ENCODE measurements around the gene AGT. TPM values are rescaled to one million over a fixed set of nuclear protein-coding genes. Genes with fewer than 3 reads are reported as not detected.

The AGT gene
- polyA plus RNA-seq, 2 of the 4 experiments (the other 2 are of a cell fraction) = 0.06 to 0.18 TPM

- ATAC-seq (no peak), FAIRE-seq (no peak), DNase-seq (ENCODE audit: low read depth in 1 of 2, low spot score in 1 of 2) (no peak)
- POLR2A ChIA-PET = no interaction called here
- TF ChIP-seq, protein P1, sequence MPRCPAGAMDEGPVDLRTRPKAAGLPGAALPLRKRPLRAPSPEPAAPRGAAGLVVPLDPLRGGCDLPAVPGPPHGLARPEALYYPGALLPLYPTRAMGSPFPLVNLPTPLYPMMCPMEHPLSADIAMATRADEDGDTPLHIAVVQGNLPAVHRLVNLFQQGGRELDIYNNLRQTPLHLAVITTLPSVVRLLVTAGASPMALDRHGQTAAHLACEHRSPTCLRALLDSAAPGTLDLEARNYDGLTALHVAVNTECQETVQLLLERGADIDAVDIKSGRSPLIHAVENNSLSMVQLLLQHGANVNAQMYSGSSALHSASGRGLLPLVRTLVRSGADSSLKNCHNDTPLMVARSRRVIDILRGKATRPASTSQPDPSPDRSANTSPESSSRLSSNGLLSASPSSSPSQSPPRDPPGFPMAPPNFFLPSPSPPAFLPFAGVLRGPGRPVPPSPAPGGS (IDR thresholded peaks at IDR 0.05) = no peak
- TF ChIP-seq ZC3H11A (IDR thresholded peaks at IDR 0.05) (no peak), ZNF302 (CRISPR knock-in tag; IDR thresholded peaks at IDR 0.05) (no peak), FOSL2 (IDR thresholded peaks at IDR 0.05) (no peak), FOSL2 (CRISPR knock-in tag; IDR thresholded peaks at IDR 0.05) (no peak), ESRRA (IDR thresholded peaks at IDR 0.05; ENCODE audit: borderline replicate concordance, low read length) (no peak), CEBPB (IDR thresholded peaks at IDR 0.05) (no peak), ELK1 (IDR thresholded peaks at IDR 0.05; ENCODE audit: low read depth, low read length) (no peak), NR3C1 (IDR thresholded peaks at IDR 0.05) (no peak), HOXB5 (CRISPR knock-in tag; IDR thresholded peaks at IDR 0.05) (no peak), RAD21 (conservative IDR thresholded peaks at IDR 0.05 in 1 of 2, IDR thresholded peaks at IDR 0.05 in 1 of 2) (no peak), KDM1A (IDR thresholded peaks at IDR 0.05; ENCODE audit: low read depth) (no peak), MAZ (IDR thresholded peaks at IDR 0.05; ENCODE audit: borderline replicate concordance, low read depth, low read length) (no peak)
- TF ChIP-seq, protein P2, sequence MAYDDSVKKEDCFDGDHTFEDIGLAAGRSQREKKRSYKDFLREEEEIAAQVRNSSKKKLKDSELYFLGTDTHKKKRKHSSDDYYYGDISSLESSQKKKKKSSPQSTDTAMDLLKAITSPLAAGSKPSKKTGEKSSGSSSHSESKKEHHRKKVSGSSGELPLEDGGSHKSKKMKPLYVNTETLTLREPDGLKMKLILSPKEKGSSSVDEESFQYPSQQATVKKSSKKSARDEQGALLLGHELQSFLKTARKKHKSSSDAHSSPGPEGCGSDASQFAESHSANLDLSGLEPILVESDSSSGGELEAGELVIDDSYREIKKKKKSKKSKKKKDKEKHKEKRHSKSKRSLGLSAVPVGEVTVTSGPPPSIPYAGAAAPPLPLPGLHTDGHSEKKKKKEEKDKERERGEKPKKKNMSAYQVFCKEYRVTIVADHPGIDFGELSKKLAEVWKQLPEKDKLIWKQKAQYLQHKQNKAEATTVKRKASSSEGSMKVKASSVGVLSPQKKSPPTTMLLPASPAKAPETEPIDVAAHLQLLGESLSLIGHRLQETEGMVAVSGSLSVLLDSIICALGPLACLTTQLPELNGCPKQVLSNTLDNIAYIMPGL (CRISPR knock-in tag; IDR thresholded peaks at IDR 0.05; ENCODE audit: borderline replicate concordance) = no peak
- TF ChIP-seq, protein P3, sequence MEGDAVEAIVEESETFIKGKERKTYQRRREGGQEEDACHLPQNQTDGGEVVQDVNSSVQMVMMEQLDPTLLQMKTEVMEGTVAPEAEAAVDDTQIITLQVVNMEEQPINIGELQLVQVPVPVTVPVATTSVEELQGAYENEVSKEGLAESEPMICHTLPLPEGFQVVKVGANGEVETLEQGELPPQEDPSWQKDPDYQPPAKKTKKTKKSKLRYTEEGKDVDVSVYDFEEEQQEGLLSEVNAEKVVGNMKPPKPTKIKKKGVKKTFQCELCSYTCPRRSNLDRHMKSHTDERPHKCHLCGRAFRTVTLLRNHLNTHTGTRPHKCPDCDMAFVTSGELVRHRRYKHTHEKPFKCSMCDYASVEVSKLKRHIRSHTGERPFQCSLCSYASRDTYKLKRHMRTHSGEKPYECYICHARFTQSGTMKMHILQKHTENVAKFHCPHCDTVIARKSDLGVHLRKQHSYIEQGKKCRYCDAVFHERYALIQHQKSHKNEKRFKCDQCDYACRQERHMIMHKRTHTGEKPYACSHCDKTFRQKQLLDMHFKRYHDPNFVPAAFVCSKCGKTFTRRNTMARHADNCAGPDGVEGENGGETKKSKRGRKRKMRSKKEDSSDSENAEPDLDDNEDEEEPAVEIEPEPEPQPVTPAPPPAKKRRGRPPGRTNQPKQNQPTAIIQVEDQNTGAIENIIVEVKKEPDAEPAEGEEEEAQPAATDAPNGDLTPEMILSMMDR (IDR thresholded peaks at IDR 0.05) = no peak
- TF ChIP-seq, protein P4, sequence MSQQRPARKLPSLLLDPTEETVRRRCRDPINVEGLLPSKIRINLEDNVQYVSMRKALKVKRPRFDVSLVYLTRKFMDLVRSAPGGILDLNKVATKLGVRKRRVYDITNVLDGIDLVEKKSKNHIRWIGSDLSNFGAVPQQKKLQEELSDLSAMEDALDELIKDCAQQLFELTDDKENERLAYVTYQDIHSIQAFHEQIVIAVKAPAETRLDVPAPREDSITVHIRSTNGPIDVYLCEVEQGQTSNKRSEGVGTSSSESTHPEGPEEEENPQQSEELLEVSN (IDR thresholded peaks at IDR 0.05; ENCODE audit: borderline replicate concordance, low read depth) = no peak
- Histone ChIP-seq H3K27ac (no peak overlapping the region), H3K4me1 (peaks cover 5% of the 10 kb centered on the region; the same call in 1 of the 3 replicates), H3K4me3 (no peak overlapping the region), H3K4me2 (no peak overlapping the region), H3K9me3 (no peaks in the 10 kb centered on the region)
- WGBS (ENCODE audit: missing lambda C conversion rate) = 35% methylated on average over 7 of the region's 7 CpGs
- CTCF ChIA-PET = no interaction called here
Observed at GRCh38 chr1:230704830-230705229, 9.1 kb downstream of the AGT start.

- WGBS (ENCODE audit: missing lambda C conversion rate) = 79% methylated on average over 6 of the region's 8 CpGs
- no peak for ATAC-seq
- no peak for TF ChIP-seq REST (IDR thresholded peaks at IDR 0.05)
- TF ChIP-seq EP300 (IDR thresholded peaks at IDR 0.05) = no peak
- TF ChIP-seq HOXB13 (CRISPR knock-in tag; IDR thresholded peaks at IDR 0.05; ENCODE audit: low read depth) = no peak
- TF ChIP-seq FOSB (CRISPR knock-in tag; IDR thresholded peaks at IDR 0.05) = no peak
- TF ChIP-seq RAD21 (conservative IDR thresholded peaks at IDR 0.05 in 1 of 2, IDR thresholded peaks at IDR 0.05 in 1 of 2) = no peak
- no peak for TF ChIP-seq JUNB (IDR thresholded peaks at IDR 0.05)
- TF ChIP-seq, protein P1 (IDR thresholded peaks at IDR 0.05) = no peak
- TF ChIP-seq CHD2 (IDR thresholded peaks at IDR 0.05; ENCODE audit: low read length, partially characterized antibody) = no peak
- TF ChIP-seq GATA3 (IDR thresholded peaks at IDR 0.05; ENCODE audit: borderline replicate concordance) = no peak
Observed at GRCh38 chr1:230703679-230704385, 10.1 kb downstream of the AGT start.

More at GRCh38 chr1:230703679-230704385, 10.1 kb downstream of the AGT start:
- peaks cover 3% of the 10 kb centered on the region; the same call in 1 of the 3 replicates for H3K4me1 ChIP-seq
- ChIA-PET POLR2A (no interaction called here), CTCF (no interaction called here)
- FAIRE-seq (no peak), DNase-seq (ENCODE audit: low read depth in 1 of 2, low spot score in 1 of 2) (no peak)
- no peak overlapping the region for H3K4me2 ChIP-seq
- H3K9me3 ChIP-seq = no peaks in the 10 kb centered on the region
- no peak overlapping the region for H3K4me3 ChIP-seq
- no peak overlapping the region for H3K27ac ChIP-seq

Data from A549 (cell line).